ENCODE data around the gene PARVB.

The PARVB gene

DNA sequence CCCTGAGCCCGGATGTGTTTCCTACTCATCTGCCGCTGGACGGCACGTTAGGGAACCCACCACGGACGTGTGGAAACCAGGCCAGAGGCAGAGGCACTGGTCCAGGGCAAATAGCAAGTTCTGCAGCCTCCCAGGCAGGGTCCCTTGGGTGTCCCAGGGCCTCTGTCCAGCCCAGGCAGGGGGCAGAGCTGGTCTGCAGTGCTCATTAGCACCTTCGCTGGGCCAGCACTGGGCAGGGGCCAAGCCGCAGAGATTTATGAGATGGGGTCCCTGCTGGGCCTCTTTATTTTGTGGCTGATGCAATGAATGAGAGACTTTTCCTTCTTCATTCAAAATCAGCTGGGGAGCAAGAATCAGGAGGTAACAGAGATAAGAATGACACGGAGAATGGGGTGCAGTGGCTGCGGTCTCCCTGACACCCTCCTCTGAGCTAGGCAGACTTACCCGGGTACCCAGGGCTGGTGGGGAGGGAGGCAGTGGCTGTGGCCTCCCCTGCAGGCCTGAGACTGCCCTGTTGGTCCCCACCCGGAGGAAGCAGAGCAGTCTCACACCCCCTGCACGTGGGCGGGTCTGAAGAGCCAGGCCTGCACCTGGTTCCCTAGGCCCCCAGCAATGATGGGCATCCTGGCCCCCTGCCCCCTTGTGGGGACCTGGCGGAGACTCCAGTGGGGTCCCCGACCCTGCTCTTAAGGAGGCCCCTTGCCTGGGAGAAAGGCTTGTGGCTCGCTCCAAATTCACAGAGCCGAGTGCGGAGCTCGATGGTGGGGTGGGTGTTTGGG lies 142.6 kb downstream of the PARVB start:
- no peak for DNase-seq

DNA sequence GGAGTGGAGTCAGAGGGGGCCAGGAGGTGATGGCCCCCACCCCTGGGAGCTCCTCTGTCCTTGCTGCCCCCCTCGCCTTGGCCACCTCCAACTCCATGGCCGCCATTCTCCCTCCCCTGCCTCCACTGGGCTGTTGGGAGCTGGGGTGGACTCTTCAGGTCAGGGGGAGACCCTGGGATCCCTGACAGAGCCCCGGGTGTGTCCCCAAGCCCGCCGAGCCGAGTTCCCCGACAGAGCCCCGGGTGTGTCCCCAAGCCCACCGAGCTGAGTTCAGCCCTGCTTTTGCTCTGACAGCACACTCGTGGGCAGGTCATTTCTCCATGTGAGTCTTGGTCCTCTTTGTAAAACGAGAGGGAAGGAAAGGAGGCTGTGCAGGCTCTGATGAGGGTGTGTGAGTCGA lies 143.4 kb downstream of the PARVB start:
- DNase-seq: no peak

DNA sequence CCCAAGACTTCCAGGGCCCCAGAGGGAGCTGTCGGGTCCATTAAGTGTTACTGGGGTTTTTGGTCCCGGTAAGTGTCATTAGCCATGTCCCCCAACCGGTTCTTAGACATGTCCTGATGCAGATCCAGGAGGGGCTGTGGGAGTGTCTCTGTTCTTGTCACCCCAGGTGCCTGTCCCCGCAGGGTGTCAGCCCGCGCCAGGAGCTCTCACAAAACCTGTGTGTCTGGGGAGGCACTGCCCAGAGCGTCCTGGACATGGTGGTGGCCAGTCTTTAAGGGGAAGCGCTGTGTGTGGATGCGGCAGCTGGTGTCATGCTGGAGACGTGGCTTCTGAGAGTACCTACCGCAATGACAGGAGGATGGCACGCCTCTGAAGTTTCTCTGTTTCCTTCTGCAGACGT lies 144.1 kb downstream of the PARVB start:
- no peak for DNase-seq

DNA sequence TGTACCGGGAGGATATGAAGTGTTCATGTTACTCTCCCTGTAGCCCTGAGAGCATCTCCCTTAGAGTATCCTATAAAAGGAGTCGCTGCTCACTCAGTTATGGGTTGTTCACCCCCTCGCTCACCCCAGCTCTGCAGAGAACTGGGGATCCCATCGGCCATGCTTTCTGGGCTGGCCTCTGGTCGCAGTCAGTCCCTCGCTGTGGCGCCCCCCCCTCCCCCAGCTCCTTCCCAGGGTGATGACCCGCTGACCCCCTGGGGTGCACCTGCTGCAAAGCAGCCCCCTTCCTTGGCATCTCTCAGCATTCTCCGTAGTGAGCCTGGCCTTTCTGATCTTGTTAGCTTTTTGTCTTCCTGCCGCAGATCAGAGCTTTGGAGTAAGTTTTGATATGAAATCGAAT lies 146.4 kb downstream of the PARVB start:
- no peak for DNase-seq

DNA sequence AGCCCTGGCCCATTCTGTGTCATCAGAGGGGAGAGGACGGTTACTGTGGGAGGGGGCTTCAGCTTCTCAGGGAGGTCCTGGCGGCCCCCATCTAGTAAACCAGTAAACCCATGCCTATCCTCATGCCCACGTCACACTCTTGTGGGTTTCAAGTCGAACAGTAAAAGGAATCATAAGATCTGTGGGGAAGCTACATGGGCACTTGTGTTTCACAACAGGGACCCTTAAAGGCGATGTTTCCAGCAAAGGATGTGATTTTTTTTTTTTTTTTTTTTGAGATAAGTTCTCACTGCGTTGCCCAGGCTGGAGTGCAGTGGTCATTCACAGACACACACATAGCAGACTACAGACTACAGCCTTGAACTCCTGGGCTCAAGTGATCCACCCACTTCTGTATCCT lies 147.5 kb downstream of the PARVB start:
- DNase-seq: no peak

DNA sequence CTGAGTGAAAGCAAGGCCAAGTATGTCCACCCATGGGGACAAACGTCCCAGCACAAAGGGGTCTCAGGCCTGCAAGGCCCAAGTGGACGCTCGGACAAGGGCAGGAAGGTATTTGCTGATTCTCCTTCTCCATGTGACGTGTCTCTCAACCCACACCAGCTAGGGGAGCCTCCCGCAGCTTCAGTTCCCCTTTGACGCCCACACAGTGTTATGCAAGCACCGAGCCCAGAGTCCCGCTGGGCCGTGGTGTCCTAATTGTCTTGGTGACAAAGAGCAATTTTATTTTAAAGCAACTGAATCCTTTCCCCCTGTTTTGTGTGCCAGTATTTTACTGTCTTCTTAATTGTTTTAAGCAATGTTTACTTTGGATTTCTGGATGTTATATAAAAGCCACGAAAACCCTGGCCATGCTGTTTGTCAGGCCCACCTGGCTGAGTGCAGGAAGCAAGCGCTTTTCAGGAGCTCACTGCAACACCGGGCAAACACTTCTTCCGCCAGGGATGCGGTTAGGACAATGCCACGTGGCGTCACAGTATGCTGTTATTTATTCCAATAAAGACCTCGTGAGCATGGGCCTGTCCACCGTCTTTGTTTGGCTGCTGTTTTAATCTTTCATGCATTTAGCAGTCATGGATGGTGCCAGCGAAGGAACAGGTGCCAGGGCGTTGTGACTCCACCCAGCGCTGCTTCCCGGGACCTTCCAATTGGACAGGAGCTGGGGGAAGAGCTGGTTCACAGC lies 148.4 kb downstream of the PARVB start:
- peak; percentile 57 to 71 for DNase-seq

DNA sequence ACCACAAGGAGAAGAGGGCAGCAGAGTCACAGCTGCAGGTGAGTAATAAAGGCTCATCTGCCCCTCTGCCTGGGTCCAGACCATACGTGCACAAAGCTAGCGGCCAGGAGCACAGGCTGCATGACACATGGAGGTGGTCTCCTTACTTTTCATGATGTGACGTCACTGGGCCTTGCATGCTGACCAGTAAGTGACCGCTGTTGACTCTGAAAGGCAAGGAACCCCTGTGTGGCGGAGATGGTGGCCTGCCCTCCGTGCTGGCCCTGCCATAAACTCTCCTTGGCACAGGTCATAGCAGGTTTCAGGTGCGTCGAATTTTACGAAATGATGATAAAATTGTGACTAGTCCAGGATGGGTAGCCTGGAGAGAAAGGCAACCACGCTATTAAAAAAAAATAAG lies 149.1 kb downstream of the PARVB start:
- DNase-seq: no peak

DNA sequence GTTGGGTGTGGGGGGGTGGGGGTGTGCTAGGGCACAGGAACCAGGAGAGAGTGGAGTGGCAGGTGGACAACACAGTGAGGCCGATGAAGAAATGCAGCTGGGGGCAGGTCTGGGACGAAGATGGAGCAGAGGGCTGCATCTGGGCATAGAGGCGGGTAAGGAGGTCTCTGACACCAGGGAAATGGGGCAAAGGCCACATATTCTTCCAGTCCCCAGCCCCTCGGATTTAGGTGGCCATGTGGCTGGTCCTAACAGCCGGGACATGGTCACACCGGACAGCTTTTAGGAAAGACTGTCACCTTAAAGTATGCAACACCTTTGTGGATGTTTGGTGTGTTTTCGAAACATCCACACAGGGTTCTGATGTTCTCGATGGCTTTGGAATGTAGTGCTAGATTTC lies 151.6 kb downstream of the PARVB start:
- no peak for DNase-seq

DNA sequence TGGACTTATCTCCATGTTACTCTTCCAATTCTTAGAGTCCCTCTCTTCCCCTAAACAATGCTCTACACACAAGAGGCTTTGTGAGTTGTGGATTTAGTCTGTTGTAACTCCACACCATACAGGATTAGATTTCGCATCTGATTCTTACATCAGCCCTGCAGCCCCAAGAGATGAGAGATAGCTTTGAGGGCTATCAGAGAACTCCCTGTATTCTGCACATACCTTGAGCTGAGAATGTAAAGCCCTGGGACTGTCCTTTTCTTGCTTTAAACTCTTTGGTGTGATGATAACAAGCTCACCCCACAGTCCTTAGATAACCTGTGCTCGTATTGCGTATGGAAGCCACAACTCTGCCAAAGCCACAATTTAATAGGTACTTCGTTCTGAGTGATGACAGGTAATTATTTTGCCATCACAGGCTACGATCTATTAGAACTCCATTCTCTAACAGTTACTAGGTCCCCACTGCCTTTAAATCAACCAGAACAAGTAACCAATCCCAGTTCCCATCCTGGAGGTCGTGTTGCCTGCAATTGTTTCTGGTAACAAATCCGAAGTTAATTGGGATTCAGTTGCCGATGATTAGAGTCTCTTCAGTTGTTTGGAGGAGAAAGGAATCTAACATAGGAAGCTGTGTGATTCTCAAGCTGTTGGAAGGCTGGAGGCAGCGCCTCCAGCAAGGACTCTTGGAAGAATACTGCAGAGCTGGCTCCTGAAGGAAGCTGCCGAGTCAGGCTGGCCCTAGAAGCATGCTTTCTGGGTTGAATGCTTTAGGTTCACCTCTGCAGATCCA lies 155.3 kb downstream of the PARVB start:
- no peak for DNase-seq

DNA sequence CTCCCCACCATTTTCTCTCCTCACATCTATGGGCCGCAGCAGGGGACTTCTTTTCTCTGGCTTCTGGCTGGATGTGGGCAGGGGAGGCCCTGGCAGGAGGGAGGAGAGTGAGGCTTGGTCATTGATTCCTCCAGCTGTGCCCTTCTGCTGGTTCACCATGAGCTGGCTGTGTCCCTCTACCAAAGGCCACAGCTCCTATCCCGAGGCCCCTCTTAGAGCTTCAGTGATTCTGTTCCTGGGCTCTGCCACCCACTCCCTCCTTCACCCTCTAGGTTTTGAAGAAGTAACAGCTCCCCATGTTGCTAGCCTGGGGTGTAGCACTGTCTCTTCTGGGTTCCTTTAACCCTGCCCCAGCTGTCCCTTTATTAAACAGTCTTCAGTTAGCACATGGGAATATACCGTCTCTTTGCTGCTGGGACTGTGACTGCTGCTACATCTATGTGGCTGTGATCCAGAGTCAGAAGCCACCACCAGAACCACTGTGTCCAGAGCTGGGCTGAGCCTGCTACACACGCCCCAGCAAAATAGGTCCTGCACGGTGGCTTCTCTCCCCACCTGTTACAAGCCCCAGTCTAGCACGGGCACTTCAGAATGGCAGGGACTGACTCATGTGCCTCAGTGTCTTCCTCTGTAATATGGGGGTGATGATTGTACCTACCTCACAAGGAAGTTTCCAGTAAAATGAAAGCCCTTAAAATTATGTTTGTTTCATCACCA lies 156.0 kb downstream of the PARVB start:
- no peak for DNase-seq

DNA sequence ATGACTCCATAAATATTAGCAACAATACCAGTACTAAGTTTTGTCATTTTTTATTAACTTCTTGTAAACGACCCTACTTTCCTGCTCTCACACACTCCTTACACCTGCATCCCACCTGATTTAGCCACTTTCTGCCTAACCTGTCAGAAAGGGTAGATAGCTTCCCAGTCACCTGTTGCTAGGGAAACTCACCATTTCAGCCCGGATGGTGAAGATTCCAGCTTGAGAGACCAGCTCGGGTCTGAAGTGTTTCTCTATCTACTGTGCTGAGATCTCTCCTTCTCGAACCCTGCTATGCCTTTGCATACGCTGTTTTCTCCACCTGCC lies 156.6 kb downstream of the PARVB start, which contains the start of gene PARVG:
PARVG (plus strand) TSS at position 220 of the 327 bp plus-strand sequence. CDS start 2,405 bp downstream, outside the sequence.
- no peak for DNase-seq

DNA sequence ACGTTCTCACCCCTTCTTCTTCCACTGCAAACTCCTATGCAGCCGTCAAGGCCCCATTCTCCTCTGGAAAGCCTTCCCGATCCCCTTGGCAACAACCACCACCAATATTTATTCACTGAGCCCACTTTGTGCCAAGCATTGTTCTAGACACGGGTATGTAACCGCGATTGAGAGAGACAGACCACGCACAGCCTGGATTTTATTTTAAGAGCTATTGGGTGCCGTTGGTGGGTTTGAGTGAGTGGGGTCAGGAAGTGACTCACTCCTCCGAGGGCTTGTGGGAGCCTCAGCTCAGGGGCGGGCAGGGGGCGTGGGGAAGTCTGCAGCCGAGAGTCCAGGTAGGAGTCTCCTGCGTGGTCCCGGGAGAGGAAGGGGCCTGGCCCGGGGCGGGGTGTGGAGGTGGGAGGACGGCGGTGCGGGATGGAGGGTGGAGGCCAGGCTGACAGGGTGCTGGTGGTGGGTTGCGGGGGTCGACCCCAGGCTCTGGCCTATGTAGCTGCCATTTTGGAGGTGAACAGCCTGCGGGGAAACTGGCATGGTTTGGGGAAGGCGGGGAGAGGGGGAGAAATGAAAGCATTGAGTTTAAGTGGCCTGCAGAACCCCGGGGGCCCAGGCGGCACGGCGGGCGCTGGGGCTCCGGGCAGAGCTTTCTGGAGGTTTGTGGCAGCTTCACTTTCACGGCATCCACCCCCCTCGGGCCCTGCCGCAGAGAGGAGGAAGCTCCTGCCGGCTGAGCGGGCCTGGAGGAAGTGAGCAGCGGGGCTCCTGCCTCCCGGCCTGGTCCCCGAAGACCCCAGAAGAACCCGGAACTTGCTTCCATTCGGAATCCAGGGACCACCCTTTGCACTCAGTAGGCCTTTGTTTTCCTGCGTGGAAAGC lies 157.2 kb downstream of the PARVB start:
- DNase-seq: no peak

DNA sequence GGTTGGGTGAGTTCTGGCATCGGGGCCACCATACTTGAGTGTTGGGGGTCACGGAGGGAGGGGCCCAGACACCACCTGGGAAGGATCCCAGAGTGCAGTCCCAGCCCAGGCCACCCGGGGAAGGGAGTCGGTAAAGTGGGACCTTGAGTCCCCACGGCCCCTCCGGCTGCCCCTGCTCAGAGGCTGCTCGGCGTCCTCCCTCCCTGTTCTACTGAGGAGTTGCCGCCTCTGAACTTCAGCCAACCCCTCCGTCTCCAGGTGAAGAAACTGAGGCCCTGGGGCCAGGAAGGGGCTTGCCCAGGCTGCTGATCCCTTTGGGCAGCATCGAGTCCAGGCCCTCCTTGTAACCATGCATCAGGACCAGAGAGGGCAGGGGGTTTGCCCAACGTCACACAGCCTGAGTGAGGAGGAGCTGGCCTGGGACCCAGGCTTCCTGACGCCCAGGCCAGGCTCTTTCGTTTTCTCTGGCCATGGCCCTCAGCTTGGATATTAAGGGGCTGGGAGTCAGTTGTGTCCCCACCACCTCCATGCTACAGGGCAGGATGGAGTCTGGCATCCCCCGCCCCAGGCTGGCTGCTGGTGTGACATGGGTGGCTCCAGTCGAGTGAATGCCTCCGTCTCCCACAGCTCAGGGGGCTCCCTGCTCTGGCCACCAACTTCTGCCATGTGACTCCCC lies 157.9 kb downstream of the PARVB start:
- DNase-seq: no peak

DNA sequence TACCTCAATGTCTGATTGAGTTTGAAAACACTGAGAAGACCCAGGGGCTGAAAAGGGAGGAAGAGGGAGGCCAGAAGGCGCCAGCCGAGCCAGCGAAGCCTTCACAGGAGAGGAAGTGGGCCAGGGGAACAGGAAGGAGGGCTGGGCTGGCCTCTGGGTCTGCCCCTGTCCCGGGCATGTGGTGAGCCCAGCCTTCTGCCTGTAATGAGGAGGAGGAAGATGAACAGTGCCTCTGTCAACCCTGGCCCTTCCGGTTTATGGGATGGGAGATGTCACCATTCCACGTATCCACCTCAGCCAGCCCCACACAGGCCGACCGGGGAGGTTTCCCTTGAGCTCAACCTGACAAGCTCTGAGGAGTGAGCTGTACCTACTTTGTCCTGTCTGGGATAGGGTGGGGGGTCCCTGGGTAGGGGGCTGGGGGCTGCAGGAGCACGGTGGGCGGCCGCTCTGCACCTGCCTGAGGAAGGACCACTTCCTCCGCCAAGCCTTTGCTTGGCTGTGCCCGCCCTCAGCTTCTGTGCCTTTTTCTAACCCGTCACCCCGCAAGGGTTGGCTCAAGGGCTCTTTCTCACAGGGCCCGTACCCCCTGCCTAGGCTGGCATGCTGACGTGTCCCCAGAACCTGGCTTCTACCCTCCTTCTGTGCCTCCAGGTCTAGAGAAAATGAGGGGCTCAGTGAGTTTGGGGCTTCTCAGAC lies 158.6 kb downstream of the PARVB start:
- no peak for DNase-seq

DNA sequence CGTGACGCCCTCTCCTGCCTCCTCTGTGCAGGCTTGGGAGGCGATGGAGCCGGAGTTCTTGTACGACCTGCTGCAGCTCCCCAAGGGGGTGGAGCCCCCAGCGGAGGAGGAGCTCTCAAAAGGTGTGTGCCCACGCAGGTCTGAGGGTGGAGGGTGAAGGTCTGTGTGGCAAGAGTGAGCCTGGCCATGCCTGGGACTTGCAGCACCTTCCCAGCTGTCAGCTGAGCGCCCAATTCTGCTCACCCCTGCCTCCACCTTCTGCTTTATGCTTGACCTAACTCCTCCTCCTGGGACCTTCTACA lies 159.1 kb downstream of the PARVB start:
- DNase-seq: no peak

DNA sequence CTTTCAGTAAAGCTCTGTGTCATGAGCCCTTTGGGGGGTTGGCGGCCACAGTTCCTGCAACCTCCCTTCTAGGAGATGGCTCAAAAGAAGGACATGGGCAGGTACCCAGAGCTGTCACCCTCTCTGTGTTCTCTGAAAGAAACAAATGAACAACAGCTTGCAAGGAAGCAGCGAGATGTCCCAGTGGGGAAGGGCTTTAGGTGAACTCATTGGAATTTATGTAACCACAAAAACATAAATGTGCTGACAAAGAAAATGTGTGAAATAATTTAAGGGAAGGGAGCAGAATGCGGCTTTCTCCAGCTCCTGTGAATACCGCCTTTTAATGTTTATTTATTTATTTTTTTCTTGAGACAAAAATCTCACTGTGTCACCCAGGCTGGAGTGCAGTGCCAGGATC lies 159.9 kb downstream of the PARVB start:
- DNase-seq: no peak

DNA sequence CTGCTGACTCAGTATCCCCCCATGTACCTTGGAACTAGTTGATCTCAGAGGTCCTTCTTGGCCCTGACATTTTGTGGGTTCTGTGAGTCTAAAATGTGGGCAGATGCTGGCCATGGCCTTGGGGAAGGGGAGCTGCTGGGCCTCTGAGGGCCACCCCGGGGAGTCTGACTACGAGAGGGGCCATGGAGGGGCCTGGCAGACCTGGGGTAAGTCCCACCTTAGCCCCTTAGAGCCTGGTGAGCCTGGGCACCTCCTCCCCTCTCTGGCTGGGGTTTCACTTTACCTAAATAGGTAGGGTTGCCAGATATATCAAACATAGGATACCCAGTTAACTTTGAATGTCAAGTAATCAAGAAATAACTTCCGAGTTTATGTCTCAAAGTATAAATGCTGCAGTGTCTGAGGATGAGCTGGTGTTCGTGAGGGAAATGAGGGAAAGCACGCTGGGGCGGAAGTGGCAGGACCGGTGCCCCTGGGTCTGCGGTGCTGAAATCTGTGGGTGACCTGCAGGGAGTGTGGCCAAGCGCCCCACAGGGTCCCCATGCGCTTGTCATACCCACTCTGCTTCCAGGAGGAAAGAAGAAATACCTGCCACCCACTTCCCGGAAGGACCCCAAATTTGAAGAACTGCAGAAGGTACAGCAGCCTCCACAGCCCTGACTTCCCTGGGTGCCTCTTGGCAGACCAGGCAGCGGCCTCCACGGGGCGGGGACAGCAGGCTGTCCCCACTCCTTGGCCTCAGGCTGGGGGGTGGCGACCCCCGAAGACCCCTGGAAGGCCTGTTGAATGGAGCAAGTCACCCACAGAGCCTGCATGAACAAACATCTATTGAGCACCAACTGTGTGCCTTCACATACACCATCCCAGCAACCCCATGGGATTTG lies 161.4 kb downstream of the PARVB start:
- no peak for DNase-seq

DNA sequence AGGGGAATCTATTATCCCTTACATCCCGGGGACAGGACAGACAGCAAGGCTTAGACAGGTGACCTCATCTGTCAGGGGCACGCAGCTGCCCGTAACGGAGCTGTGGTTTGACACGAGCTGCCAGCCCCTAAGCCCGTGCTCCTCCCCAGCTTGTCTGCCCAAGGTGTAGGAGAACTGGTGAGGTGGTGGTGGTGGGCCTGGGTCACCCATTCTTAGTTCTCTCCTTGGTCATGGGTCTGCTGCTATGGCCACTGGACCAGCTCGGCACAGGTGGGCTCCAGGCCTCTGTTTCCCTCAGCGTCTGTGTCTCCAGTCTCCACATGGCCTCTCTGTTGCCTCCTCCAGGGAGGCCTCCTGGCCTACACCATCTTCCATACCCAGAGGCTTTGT lies 162.0 kb downstream of the PARVB start:
- no peak for DNase-seq

DNA sequence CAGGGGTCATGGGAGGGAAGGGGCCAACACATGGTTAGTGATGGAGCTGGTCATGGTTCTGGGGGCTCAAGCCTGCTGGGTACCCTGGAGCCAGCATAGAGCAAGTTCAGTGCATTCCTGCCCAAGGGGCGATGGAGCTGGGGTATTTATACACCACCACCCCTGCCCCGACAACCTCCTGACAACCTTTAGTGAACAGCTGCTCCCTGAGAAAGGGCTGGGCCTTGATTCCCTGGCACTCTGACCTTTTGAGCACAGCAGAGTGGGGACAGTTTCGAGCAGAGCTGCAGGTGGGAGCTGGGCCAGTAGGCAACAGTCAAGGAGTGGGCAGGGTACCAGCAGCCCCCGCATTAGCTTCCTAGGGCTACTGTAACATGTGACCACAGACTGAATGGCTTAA lies 162.6 kb downstream of the PARVB start:
- DNase-seq: no peak

DNA sequence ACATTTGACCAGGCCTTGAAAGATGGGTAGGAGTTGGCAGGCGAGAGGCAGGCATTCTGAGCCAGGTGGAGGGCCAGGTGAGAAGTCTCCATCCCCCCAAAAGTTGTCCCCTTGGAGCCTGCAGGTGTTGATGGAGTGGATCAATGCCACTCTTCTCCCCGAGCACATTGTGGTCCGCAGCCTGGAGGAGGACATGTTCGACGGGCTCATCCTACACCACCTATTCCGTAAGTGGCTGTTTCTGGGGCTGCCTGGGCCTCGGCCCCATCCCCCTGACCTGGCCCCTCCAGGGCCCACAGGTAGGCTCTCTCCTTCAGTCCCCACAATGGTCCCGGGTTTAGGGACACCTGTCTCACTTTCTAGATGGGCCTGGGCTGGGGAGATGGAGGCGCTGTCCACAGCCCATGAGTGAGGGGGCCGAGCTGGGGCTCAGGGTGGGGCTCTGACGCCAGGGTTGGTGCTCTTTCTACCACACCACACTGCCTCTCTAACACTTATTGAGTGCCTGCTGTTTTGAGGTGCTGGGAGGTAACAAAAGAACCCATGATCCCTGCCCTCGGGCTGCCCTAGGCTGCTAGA lies 163.6 kb downstream of the PARVB start:
- DNase-seq: no peak

All from NCI-H187 (cell line).